DND-41 (cell line): Measurements from ENCODE around the gene RRP12.

Experiments
- ATAC-seq: fragments of 200-7000 bp; cut with Tn5 transposase; 3 replicates; pipeline ENCODE4 v1.9.1; 2021; ENCODE audit warnings: low read depth; ENCODE audit not compliant: insufficient read depth
- DNase-seq: peaks from one replicate; pipeline ENCODE4 v3.0.0-alpha.2; 2020
- H2AFZ ChIP-seq: 2 replicates; pipeline ENCODE4 v1.6.0; 2012; ENCODE audit warnings: low read depth, low read length
- H3K27ac ChIP-seq: 2 replicates; pipeline ENCODE4 v1.5.1; 2012; ENCODE audit warnings: low read length, inconsistent platforms
- H3K27me3 ChIP-seq: fragments of 200-600 bp; sonication (generic); 2 replicates; pipeline ENCODE4 v1.6.0; 2012; ENCODE audit warnings: low read length, mild to moderate bottlenecking, inconsistent platforms; ENCODE audit not compliant: insufficient read depth, poor library complexity
- H3K36me3 ChIP-seq: 2 replicates; pipeline ENCODE4 v1.5.1; 2012; ENCODE audit warnings: low read length, inconsistent platforms; ENCODE audit not compliant: insufficient read depth
- H3K4me1 ChIP-seq: 2 replicates; pipeline ENCODE4 v1.5.1; 2012; ENCODE audit warnings: mild to moderate bottlenecking, low read length; ENCODE audit not compliant: insufficient read depth
- H3K4me2 ChIP-seq: 2 replicates; pipeline ENCODE4 v1.6.0; 2012; ENCODE audit warnings: mild to moderate bottlenecking, moderate library complexity, low read length, inconsistent platforms; ENCODE audit not compliant: insufficient read depth
- H3K4me3 ChIP-seq, 2 experiments: fragments of 200-600 bp in 1 of 2; shearing (Covaris generic) in 1 of 2; 2 replicates each; pipeline ENCODE4 v1.5.1; 2012 to 2016; ENCODE audit warnings: inconsistent platforms in 2 of 2, low read length in 2 of 2, mild to moderate bottlenecking in 2 of 2, low read depth in 1 of 2, moderate library complexity in 1 of 2
- H3K79me2 ChIP-seq: 2 replicates; pipeline ENCODE4 v1.6.0; 2012; ENCODE audit warnings: low read length, inconsistent platforms; ENCODE audit not compliant: insufficient read depth
- H3K9ac ChIP-seq: 2 replicates; pipeline ENCODE4 v1.6.0; 2012; ENCODE audit warnings: low read depth, mild to moderate bottlenecking, inconsistent platforms, low read length, moderate library complexity
- H3K9me3 ChIP-seq: 2 replicates; pipeline ENCODE4 v1.5.1; 2012; ENCODE audit warnings: low read length, moderate library complexity, mild to moderate bottlenecking, inconsistent platforms; ENCODE audit not compliant: insufficient read depth, severe bottlenecking
- H4K20me1 ChIP-seq: 2 replicates; pipeline ENCODE4 v1.6.0; 2012; ENCODE audit warnings: low read length; ENCODE audit not compliant: insufficient read depth
- EZH2 ChIP-seq: IDR thresholded peaks from 3 replicates; pipeline ENCODE4 v1.6.1; 2012; ENCODE audit warnings: borderline replicate concordance, low read depth, mild to moderate bottlenecking, moderate library complexity, low read length, inconsistent platforms; ENCODE audit not compliant: severe bottlenecking
- TF ChIP-seq, protein P1 (sequence below): IDR thresholded peaks from 2 replicates; pipeline ENCODE4 v1.5.1; 2012; ENCODE audit warnings: borderline replicate concordance, low read length, moderate library complexity, mild to moderate bottlenecking; ENCODE audit not compliant: poor library complexity, severe bottlenecking; ENCODE audit errors: extremely low read depth

Gene RRP12

DNA sequence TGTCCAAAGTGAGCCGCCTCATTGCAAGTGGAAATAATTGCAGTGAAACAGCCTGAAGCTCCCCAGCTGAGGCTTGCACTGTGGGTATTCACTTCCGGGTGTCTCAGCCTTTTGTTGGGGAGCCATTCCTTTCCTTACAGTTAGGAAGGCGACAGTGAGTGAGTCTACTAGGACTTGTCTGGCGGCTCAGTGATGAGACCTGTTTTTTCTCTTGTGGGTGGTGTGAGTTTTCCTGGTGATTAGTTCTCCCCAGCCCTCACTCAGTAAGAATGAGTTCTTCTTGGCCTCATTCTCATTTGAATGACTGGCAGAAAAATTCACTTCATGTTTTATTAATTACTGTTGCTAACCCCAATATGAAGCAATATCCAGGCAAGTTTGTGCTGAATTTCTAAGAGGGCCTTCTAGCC, 27.4 kb upstream of the RRP12 start:
- Histone ChIP-seq H3K79me2 (peaks cover 57% of the 10 kb centered on the region), H3K27ac (peak overlapping the region; percentile 44; the same call in 1 of the 2 replicates)

DNA sequence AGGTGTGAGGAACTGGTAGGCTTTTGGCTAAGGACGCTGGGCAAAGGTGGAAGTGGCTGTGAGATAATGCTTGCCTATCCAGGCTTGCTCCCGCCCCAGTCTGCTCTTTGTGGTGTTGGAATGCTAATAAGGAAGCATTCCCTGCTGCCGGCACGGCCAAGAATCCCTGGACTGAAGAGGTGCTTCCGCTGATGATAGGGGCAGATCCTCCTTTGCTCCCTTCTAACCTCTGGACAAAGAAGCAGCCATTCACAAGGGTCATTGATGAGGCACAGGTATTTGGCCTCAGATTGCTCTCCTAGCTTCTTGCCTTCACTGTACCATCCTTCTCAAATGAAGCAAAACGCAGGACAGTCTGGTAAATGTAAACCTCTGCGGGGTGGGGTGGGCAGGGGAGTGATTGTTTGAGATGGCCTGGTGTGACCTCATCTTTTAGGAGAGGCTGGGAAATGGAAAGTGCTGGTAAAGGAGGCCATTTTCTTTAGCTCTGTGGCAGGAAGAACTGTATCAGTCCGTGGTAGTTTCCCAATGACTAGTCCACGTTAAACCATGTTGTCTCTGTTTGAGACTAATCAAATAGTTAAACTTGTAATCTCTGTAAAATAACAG, 26.5 kb upstream of the RRP12 start:
- H3K27ac ChIP-seq: peak overlapping the region; percentile 93
- H4K20me1 ChIP-seq: peaks cover 38% of the 10 kb centered on the region
- peak overlapping the region; percentile 94 for H3K4me2 ChIP-seq
- peak overlapping the region; percentile 99 to 100 for H3K4me3 ChIP-seq
- H3K27me3 ChIP-seq: no peaks in the 10 kb centered on the region
- peaks cover 59% of the 10 kb centered on the region for H3K36me3 ChIP-seq
- ATAC-seq (no peak), DNase-seq (no peak)
- H3K9me3 ChIP-seq: no peaks in the 10 kb centered on the region
- H3K79me2 ChIP-seq: peaks cover 57% of the 10 kb centered on the region
- H3K4me1 ChIP-seq: peaks cover 32% of the 10 kb centered on the region
- TF ChIP-seq, protein P1, sequence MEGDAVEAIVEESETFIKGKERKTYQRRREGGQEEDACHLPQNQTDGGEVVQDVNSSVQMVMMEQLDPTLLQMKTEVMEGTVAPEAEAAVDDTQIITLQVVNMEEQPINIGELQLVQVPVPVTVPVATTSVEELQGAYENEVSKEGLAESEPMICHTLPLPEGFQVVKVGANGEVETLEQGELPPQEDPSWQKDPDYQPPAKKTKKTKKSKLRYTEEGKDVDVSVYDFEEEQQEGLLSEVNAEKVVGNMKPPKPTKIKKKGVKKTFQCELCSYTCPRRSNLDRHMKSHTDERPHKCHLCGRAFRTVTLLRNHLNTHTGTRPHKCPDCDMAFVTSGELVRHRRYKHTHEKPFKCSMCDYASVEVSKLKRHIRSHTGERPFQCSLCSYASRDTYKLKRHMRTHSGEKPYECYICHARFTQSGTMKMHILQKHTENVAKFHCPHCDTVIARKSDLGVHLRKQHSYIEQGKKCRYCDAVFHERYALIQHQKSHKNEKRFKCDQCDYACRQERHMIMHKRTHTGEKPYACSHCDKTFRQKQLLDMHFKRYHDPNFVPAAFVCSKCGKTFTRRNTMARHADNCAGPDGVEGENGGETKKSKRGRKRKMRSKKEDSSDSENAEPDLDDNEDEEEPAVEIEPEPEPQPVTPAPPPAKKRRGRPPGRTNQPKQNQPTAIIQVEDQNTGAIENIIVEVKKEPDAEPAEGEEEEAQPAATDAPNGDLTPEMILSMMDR: no peak
- no peak for TF ChIP-seq EZH2
- H2AFZ ChIP-seq: no peak overlapping the region
- peak overlapping the region; percentile 98 for H3K9ac ChIP-seq

More for the DNA sequence above, 27.4 kb upstream of the RRP12 start:
- DNase-seq (no peak), ATAC-seq (no peak)
- Histone ChIP-seq H4K20me1 (peaks cover 39% of the 10 kb centered on the region), H3K36me3 (peaks cover 64% of the 10 kb centered on the region), H3K27me3 (no peaks in the 10 kb centered on the region), H3K4me3 (peak overlapping the region in 1 of 2 experiments; percentile 100; a peak in 3 of 4 replicates), H2AFZ (no peak overlapping the region), H3K9ac (peak overlapping the region; percentile 98), H3K4me2 (peak overlapping the region; percentile 94), H3K4me1 (peaks cover 32% of the 10 kb centered on the region), H3K9me3 (no peaks in the 10 kb centered on the region)
- no peak for TF ChIP-seq EZH2
- TF ChIP-seq, protein P1: no peak

DNA sequence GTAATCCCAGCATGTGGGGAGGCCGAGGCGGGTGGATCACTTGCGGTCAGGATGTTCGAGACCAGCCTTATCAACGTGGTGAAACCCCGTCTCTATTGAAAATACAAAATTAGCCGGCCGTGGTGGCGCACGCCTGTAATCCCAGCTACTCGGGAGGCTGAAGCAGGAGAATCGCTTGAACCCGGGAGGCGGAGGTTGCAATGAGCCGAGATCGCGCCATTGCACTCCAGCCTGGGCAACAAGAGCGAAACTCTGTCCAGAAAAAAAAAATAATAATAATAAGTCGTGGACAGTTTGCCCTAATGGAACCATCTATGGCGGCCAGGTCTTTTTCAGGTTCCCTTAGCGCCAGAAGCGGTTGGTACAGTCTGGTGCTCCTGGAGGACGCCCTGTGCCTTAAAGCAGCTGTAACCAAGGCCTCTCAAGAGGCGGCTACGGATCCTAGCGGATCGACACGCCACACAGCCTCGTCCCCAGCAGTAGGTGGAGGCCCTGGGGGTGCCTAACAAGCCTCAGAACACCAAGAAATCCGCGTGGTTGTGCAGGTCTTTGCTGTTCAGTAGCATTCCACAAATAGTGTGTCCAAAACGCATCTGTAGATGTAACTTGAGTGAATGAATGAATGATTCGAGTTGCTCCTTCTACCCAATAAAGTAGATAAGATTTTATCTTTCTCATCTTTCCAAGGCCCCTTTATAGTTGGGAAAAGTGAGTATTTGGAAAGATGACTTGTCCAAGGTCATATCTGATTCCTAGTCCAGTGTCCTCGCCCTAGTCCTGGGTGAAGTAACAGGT, 25.8 kb upstream of the RRP12 start:
- DNase-seq: peak; percentile 20
- H2AFZ ChIP-seq: 0 out of 2 replicates have a peak overlapping the region, but pooled peaks have one; percentile 89

More for the DNA sequence above, 25.8 kb upstream of the RRP12 start:
- Histone ChIP-seq H4K20me1 (peaks cover 38% of the 10 kb centered on the region), H3K36me3 (peaks cover 56% of the 10 kb centered on the region), H3K4me2 (peak overlapping the region; percentile 94), H3K79me2 (peaks cover 55% of the 10 kb centered on the region), H3K4me1 (peaks cover 32% of the 10 kb centered on the region), H3K9ac (peak overlapping the region; percentile 98), H3K27me3 (no peaks in the 10 kb centered on the region), H3K4me3 (peak overlapping the region; percentile 99 to 100), H3K27ac (peak overlapping the region; percentile 93), H3K9me3 (no peaks in the 10 kb centered on the region)
- TF ChIP-seq, protein P1: no peak
- TF ChIP-seq EZH2: no peak
- no peak; the same call in 2 of the 3 replicates for ATAC-seq
